ENCODE measurements around the gene SERINC3. TPM values are rescaled to one million over a fixed set of nuclear protein-coding genes. Genes with fewer than 3 reads are reported as not detected.

The SERINC3 gene
- total RNA-seq, 2 donors from 2014 or later, result 75.6 to 91.3 TPM

- Histone ChIP-seq H3K4me1 (ENCODE audit: control insufficient read depth, insufficient read depth, low read length) (no peaks in the 10 kb centered on the region), H3K27ac (ENCODE audit: low read depth, low read length) (no peak overlapping the region), H3K9ac (ENCODE audit: extremely low read depth, low read length, poor library complexity, severe bottlenecking) (no peak overlapping the region), H3K4me3 (ENCODE audit: low read length) (no peak overlapping the region), H3K9me3 (ENCODE audit: control insufficient read depth, low read length) (no peaks in the 10 kb centered on the region), H3K36me3 (ENCODE audit: control insufficient read depth, insufficient read depth, low read length) (no peaks in the 10 kb centered on the region), H3K27me3 (ENCODE audit: control insufficient read depth, insufficient read depth, low read length, poor library complexity, severe bottlenecking) (no peaks in the 10 kb centered on the region)
- no peak overlapping the region for H3K27ac Mint-ChIP-seq
- H3K27me3 Mint-ChIP-seq (ENCODE audit: insufficient read depth), result no peaks in the 10 kb centered on the region
- H3K4me3 Mint-ChIP-seq, result no peak overlapping the region
- 90 to 93% methylated on average over 5 to 6 of the region's 6 CpGs for WGBS, 2 experiments (ENCODE audit: insufficient coverage in 1 of 2, insufficient read length in 1 of 2)
- no peaks in the 10 kb centered on the region for H3K36me3 Mint-ChIP-seq (ENCODE audit: low read depth)
- H3K9me3 Mint-ChIP-seq, result peaks cover 3% of the 10 kb centered on the region
- TF ChIP-seq CTCF (conservative IDR thresholded peaks at IDR 0.05), result no peak
- DNase-seq, result no peak
- H3K4me1 Mint-ChIP-seq, result no peaks in the 10 kb centered on the region
Measured at GRCh38 chr20:44457016-44457415, 64.9 kb downstream of the SERINC3 start.

GRCh38 chr20:44456611-44457010 lies 65.3 kb downstream of the SERINC3 start:
- Mint-ChIP-seq H3K9me3 (peaks cover 3% of the 10 kb centered on the region), H3K27me3 (ENCODE audit: insufficient read depth) (no peaks in the 10 kb centered on the region), H3K4me3 (no peak overlapping the region), H3K4me1 (no peaks in the 10 kb centered on the region), H3K27ac (no peak overlapping the region), H3K36me3 (ENCODE audit: low read depth) (no peaks in the 10 kb centered on the region)
- no peak overlapping the region for H3K9ac ChIP-seq (ENCODE audit: extremely low read depth, low read length, poor library complexity, severe bottlenecking)
- H3K4me1 ChIP-seq (ENCODE audit: control insufficient read depth, insufficient read depth, low read length), result no peaks in the 10 kb centered on the region
- no peak for DNase-seq
- no peak overlapping the region for H3K27ac ChIP-seq (ENCODE audit: low read depth, low read length)
- H3K36me3 ChIP-seq (ENCODE audit: control insufficient read depth, insufficient read depth, low read length), result no peaks in the 10 kb centered on the region
- H3K27me3 ChIP-seq (ENCODE audit: control insufficient read depth, insufficient read depth, low read length, poor library complexity, severe bottlenecking), result no peaks in the 10 kb centered on the region
- 83 to 84% methylated on average over 7 to 8 of the region's 8 CpGs for WGBS, 2 experiments (ENCODE audit: insufficient coverage in 1 of 2, insufficient read length in 1 of 2)
- H3K9me3 ChIP-seq (ENCODE audit: control insufficient read depth, low read length), result no peaks in the 10 kb centered on the region
- TF ChIP-seq CTCF (conservative IDR thresholded peaks at IDR 0.05), result no peak
- H3K4me3 ChIP-seq (ENCODE audit: low read length), result no peak overlapping the region

GRCh38 chr20:44455126-44455525 lies 66.7 kb downstream of the SERINC3 start:
- H3K27ac Mint-ChIP-seq, result no peak overlapping the region
- TF ChIP-seq CTCF (conservative IDR thresholded peaks at IDR 0.05), result no peak
- WGBS, 2 experiments (ENCODE audit: insufficient coverage in 1 of 2, insufficient read length in 1 of 2), result 87 to 91% methylated on average over 2 to 3 of the region's 3 CpGs
- DNase-seq, result no peak
- H3K36me3 Mint-ChIP-seq (ENCODE audit: low read depth), result no peaks in the 10 kb centered on the region
- H3K4me3 Mint-ChIP-seq, result no peak overlapping the region
- Histone ChIP-seq H3K9ac (ENCODE audit: extremely low read depth, low read length, poor library complexity, severe bottlenecking) (no peak overlapping the region), H3K27ac (ENCODE audit: low read depth, low read length) (no peak overlapping the region), H3K4me1 (ENCODE audit: control insufficient read depth, insufficient read depth, low read length) (peaks cover 5% of the 10 kb centered on the region), H3K27me3 (ENCODE audit: control insufficient read depth, insufficient read depth, low read length, poor library complexity, severe bottlenecking) (no peaks in the 10 kb centered on the region), H3K9me3 (ENCODE audit: control insufficient read depth, low read length) (no peaks in the 10 kb centered on the region), H3K36me3 (ENCODE audit: control insufficient read depth, insufficient read depth, low read length) (no peaks in the 10 kb centered on the region), H3K4me3 (ENCODE audit: low read length) (no peak overlapping the region)
- no peaks in the 10 kb centered on the region for H3K27me3 Mint-ChIP-seq (ENCODE audit: insufficient read depth)
- peaks cover 12% of the 10 kb centered on the region for H3K4me1 Mint-ChIP-seq
- peaks cover 3% of the 10 kb centered on the region for H3K9me3 Mint-ChIP-seq
